ENCODE data around the gene DUSP14. TPM values are rescaled to one million over a fixed set of nuclear protein-coding genes. Genes with fewer than 3 reads are reported as not detected.
"Not testable (repeated sequence)": the region's sequence is repeated elsewhere in the genome, so short reads cannot be mapped to it uniquely, and the experiment has no call there.

DUSP14 gene
- polyA plus RNA-seq, 1 of the 3 experiments (the other 2 are of a cell fraction), result 85.8 TPM

DNA sequence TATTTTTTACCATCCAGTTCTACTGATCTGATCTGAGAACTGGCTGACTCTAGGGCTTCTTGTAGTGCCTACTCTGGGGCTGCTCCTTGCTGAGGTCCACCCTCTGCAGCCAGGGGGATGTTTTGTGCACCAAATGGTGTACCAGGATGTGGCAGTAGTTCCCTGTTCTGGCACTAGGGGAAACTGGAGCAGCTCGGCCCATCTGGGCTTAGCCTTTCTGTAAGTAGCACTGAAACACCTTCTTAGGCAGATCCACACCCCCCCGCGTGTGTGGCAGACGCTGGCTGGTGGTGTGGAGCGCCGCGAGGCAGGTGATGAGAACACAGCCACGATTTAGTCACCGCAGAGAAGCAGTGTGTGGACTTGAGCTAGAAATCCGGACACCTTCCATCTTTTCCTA, 17.0 kb downstream of the DUSP14 start:
- H3F3A ChIP-seq (replicated peaks; ENCODE audit: insufficient read depth), result peaks cover 10% of the 10 kb centered on the region
- no peaks in the 10 kb centered on the region for H3K9me2 ChIP-seq
- ChIA-PET POLR2A (no interaction called here), CTCF (interaction anchor here (0.7 to 2.0 kb wide), 14 partner anchors 8 to 264 kb away, joined by 3 to 9 read pairs (median 4); partner anchors contain the start of gene SYNRG)
- H3K9me3 ChIP-seq, result no peaks in the 10 kb centered on the region
- H3K4me1 ChIP-seq (ENCODE audit: control insufficient read depth in 1 of 2, insufficient read depth in 2 of 2, low read depth in 1 of 2, low read length in 1 of 2), result peaks cover 0 to 11% of the 10 kb centered on the region in 2 experiments; a peak in 1 of 4 replicates
- no peak overlapping the region for H3K4me2 ChIP-seq
- 75% methylated on average over 9 of the region's 10 CpGs for WGBS (ENCODE audit: low lambda C conversion rate)
- H3K4me3 ChIP-seq (ENCODE audit: low read depth in 2 of 2, low read length in 1 of 2), result no peak overlapping the region; a peak in 1 of 4 replicates
- peaks cover 63% of the 10 kb centered on the region for H4K20me1 ChIP-seq (ENCODE audit: insufficient read depth)
- no peak overlapping the region for H3K9ac ChIP-seq
- H3K27ac ChIP-seq (ENCODE audit: low read depth in 2 of 2, low read length in 1 of 2), result no peak overlapping the region
- H3K27me3 ChIP-seq (ENCODE audit: insufficient read depth), result no peaks in the 10 kb centered on the region
- peaks cover 94% of the 10 kb centered on the region for H3K79me2 ChIP-seq (ENCODE audit: insufficient read depth)
- peaks cover 8% of the 10 kb centered on the region in 2 experiments for H3K36me3 ChIP-seq (replicated peaks in 1 of 2; ENCODE audit: control insufficient read depth in 1 of 2, insufficient read depth in 2 of 2, low read length in 1 of 2)
- DNase-seq, result peak; percentile 70
- TF ChIP-seq ELF1 (IDR thresholded peaks at IDR 0.05), result no peak
- TF ChIP-seq RAD21 (IDR thresholded peaks at IDR 0.05; ENCODE audit: low read length), result peak; percentile 15; the same call in 1 of the 2 replicates
- TF ChIP-seq, protein P1, sequence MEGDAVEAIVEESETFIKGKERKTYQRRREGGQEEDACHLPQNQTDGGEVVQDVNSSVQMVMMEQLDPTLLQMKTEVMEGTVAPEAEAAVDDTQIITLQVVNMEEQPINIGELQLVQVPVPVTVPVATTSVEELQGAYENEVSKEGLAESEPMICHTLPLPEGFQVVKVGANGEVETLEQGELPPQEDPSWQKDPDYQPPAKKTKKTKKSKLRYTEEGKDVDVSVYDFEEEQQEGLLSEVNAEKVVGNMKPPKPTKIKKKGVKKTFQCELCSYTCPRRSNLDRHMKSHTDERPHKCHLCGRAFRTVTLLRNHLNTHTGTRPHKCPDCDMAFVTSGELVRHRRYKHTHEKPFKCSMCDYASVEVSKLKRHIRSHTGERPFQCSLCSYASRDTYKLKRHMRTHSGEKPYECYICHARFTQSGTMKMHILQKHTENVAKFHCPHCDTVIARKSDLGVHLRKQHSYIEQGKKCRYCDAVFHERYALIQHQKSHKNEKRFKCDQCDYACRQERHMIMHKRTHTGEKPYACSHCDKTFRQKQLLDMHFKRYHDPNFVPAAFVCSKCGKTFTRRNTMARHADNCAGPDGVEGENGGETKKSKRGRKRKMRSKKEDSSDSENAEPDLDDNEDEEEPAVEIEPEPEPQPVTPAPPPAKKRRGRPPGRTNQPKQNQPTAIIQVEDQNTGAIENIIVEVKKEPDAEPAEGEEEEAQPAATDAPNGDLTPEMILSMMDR (IDR thresholded peaks at IDR 0.05), result peak; percentile 58
- no peak for TF ChIP-seq YY1 (IDR thresholded peaks at IDR 0.05; ENCODE audit: low read depth)
- H2AFZ ChIP-seq (ENCODE audit: low read depth), result no peak overlapping the region

DNA sequence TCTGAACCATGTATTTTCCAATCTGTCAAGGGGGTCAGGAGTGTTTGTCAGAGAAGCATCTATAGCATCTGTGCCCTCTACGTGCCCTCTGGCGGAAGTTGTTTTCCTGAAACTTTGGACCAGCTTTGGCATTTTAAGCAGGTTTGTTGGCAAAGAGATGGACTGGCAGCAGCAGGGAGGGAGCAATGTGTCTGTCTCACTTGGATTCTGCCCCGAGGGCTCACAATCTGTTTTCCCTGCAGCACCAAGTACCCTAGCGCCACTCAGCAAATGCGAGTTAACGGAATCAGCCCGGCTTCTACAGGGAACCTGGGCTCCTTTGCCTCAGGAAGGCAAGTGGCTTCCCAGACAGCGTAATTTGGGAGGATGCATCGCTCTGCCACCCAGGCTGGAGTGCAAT, 17.4 kb downstream of the DUSP14 start:
- peak; percentile 32 for DNase-seq
- Histone ChIP-seq H4K20me1 (ENCODE audit: insufficient read depth) (peaks cover 61% of the 10 kb centered on the region), H3K4me3 (ENCODE audit: low read depth in 2 of 2, low read length in 1 of 2) (no peak overlapping the region), H3K9me3 (no peaks in the 10 kb centered on the region), H3K27me3 (ENCODE audit: insufficient read depth) (no peaks in the 10 kb centered on the region), H3K9ac (no peak overlapping the region), H3K27ac (ENCODE audit: low read depth in 2 of 2, low read length in 1 of 2) (no peak overlapping the region), H3K9me2 (no peaks in the 10 kb centered on the region), H3K4me1 (ENCODE audit: control insufficient read depth in 1 of 2, insufficient read depth in 2 of 2, low read depth in 1 of 2, low read length in 1 of 2) (peaks cover 0 to 11% of the 10 kb centered on the region in 2 experiments; a peak in 1 of 4 replicates), H3K79me2 (ENCODE audit: insufficient read depth) (peaks cover 92% of the 10 kb centered on the region), H3F3A (replicated peaks; ENCODE audit: insufficient read depth) (peaks cover 10% of the 10 kb centered on the region), H2AFZ (ENCODE audit: low read depth) (no peak overlapping the region), H3K4me2 (no peak overlapping the region), H3K36me3 (replicated peaks in 1 of 2; ENCODE audit: control insufficient read depth in 1 of 2, insufficient read depth in 2 of 2, low read length in 1 of 2) (peaks cover 8 to 10% of the 10 kb centered on the region in 2 experiments)
- WGBS (ENCODE audit: low lambda C conversion rate), result 96% methylated on average over 9 of the region's 9 CpGs
- POLR2A ChIA-PET, result no interaction called here
- CTCF ChIA-PET, result interaction anchor here (0.7 to 2.0 kb wide), 14 partner anchors 8 to 264 kb away, joined by 3 to 9 read pairs (median 4); partner anchors contain the start of gene SYNRG
- TF ChIP-seq MAX (IDR thresholded peaks at IDR 0.05; ENCODE audit: low read depth) (no peak), MEF2A (IDR thresholded peaks at IDR 0.05; ENCODE audit: borderline replicate concordance, low read depth) (no peak), YY1 (IDR thresholded peaks at IDR 0.05; ENCODE audit: low read depth) (no peak), CHD2 (IDR thresholded peaks at IDR 0.05; ENCODE audit: low read length, partially characterized antibody) (no peak)

DNA sequence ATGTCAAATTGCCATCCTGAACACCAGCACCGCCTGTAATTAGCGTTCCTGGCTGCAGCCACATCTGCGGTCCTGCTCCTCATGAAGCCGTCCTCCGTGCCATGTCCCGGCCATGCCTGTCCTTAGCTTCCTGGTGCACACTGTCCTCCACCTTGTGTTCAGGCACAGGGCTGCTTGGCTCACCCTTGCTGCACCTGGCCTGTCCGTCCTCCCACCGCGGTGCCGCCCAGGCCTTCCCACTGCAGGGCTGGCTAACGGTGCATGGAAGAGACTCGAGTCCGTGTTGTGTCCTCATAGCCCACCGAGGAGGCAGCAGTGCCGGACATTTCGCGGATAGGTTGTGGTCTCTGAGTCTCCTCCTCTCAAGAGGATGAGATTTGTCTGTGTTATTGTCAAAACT, 20.4 kb downstream of the DUSP14 start:
- H3K4me3 ChIP-seq (ENCODE audit: low read depth in 2 of 2, low read length in 1 of 2), result no peak overlapping the region
- TF ChIP-seq TEAD4 (IDR thresholded peaks at IDR 0.05; ENCODE audit: borderline replicate concordance, insufficient read depth), result no peak
- H3K9me2 ChIP-seq, result no peaks in the 10 kb centered on the region
- H3K27ac ChIP-seq (ENCODE audit: low read depth in 2 of 2, low read length in 1 of 2), result no peak overlapping the region
- H3K36me3 ChIP-seq (replicated peaks in 1 of 2; ENCODE audit: control insufficient read depth in 1 of 2, insufficient read depth in 2 of 2, low read length in 1 of 2), result peaks cover 28 to 37% of the 10 kb centered on the region in 2 experiments
- WGBS (ENCODE audit: low lambda C conversion rate), result 98% methylated on average over 16 of the region's 17 CpGs
- H3K9me3 ChIP-seq, result no peaks in the 10 kb centered on the region
- CTCF ChIA-PET, result no interaction called here
- H4K20me1 ChIP-seq (ENCODE audit: insufficient read depth), result peaks cover 44% of the 10 kb centered on the region
- no peak overlapping the region for H3K9ac ChIP-seq
- H2AFZ ChIP-seq (ENCODE audit: low read depth), result no peak overlapping the region
- H3K27me3 ChIP-seq (ENCODE audit: insufficient read depth), result no peaks in the 10 kb centered on the region
- H3K4me2 ChIP-seq, result no peak overlapping the region
- POLR2A ChIA-PET, result no interaction called here
- peaks cover 91% of the 10 kb centered on the region for H3K79me2 ChIP-seq (ENCODE audit: insufficient read depth)
- H3F3A ChIP-seq (replicated peaks; ENCODE audit: insufficient read depth), result peaks cover 21% of the 10 kb centered on the region
- peaks cover 0 to 11% of the 10 kb centered on the region in 2 experiments; a peak in 1 of 4 replicates for H3K4me1 ChIP-seq (ENCODE audit: control insufficient read depth in 1 of 2, insufficient read depth in 2 of 2, low read depth in 1 of 2, low read length in 1 of 2)
- DNase-seq, result no peak

- H3K4me1 ChIP-seq (ENCODE audit: control insufficient read depth in 1 of 2, insufficient read depth in 2 of 2, low read depth in 1 of 2, low read length in 1 of 2); H2AFZ ChIP-seq (ENCODE audit: low read depth); H3K9ac ChIP-seq; H3K4me2 ChIP-seq; H3K9me2 ChIP-seq; H3K9me3 ChIP-seq; POLR2A ChIA-PET; H3K27me3 ChIP-seq (ENCODE audit: insufficient read depth); H3K27ac ChIP-seq (ENCODE audit: low read depth in 2 of 2, low read length in 1 of 2); DNase-seq; H3K4me3 ChIP-seq (ENCODE audit: low read depth in 2 of 2, low read length in 1 of 2): not testable (repeated sequence)
- CTCF ChIA-PET, result interaction anchor here (1.7 kb wide), 2 partner anchors 10 to 16 kb away, joined by 4 to 5 read pairs; no protein-coding TSS in a partner anchor
- peaks cover 28% of the 10 kb centered on the region; the same call in 1 of the 2 replicates for H4K20me1 ChIP-seq (ENCODE audit: insufficient read depth)
- peaks cover 31 to 43% of the 10 kb centered on the region in 2 experiments for H3K36me3 ChIP-seq (replicated peaks in 1 of 2; ENCODE audit: control insufficient read depth in 1 of 2, insufficient read depth in 2 of 2, low read length in 1 of 2)
- H3F3A ChIP-seq (replicated peaks; ENCODE audit: insufficient read depth), result peaks cover 25% of the 10 kb centered on the region
- H3K79me2 ChIP-seq (ENCODE audit: insufficient read depth), result peaks cover 78% of the 10 kb centered on the region
- WGBS (ENCODE audit: low lambda C conversion rate), result 83% methylated on average over 1 of the region's 1 CpG
Observed at GRCh38 chr17:37511642-37512041, 22.0 kb downstream of the DUSP14 start.
